NCI-H1436 (cell line): ENCODE results near the gene RAI14.
"Not testable (repeated sequence)": the region's sequence is repeated elsewhere in the genome, so short reads cannot be mapped to it uniquely, and the experiment has no call there.

ENCODE experiments used
- DNase-seq: peaks from one replicate; lab custom pipeline; 2025; lab: John Stamatoyannopoulos, UW

RAI14 gene

DNA sequence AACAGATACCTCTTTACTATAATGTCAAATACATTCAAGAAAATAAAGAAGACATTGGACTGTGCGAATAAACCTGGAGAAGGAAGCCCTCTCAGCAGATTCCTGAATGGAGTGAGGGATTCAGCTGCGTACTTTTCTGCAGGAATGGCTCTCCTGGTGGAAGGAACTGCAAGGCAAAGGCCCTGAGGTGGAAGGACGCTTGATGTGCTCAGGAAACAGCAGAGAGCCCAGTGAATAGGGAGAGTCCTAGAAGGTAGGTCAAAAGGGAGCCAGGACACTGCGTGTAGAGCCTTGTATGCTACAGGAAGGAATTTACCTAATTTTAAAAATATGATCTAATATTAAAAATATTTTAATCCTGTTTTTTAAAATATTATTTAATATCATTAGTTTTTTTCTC lies 114.4 kb downstream of the RAI14 start:
- no peak for DNase-seq

DNA sequence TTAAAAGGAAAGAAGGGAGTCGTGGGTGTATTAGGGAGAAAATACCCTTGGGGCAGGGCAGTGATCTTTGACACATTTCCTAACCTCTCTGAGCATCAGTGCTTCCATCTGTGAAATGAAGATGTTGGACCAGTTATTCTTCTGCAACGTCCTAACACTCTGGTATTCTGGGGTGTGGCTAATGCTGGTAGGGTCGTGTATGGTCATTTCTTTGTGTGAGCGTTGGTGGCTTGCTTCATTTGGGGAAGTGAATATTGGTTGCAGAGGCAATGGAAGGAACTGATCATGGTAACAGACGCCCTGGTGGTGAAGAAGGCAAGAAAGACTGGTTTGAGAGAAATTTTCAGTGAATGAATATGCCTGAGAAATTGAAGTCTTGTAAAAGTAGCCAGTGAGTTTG lies 114.9 kb downstream of the RAI14 start:
- DNase-seq, result no peak

DNA sequence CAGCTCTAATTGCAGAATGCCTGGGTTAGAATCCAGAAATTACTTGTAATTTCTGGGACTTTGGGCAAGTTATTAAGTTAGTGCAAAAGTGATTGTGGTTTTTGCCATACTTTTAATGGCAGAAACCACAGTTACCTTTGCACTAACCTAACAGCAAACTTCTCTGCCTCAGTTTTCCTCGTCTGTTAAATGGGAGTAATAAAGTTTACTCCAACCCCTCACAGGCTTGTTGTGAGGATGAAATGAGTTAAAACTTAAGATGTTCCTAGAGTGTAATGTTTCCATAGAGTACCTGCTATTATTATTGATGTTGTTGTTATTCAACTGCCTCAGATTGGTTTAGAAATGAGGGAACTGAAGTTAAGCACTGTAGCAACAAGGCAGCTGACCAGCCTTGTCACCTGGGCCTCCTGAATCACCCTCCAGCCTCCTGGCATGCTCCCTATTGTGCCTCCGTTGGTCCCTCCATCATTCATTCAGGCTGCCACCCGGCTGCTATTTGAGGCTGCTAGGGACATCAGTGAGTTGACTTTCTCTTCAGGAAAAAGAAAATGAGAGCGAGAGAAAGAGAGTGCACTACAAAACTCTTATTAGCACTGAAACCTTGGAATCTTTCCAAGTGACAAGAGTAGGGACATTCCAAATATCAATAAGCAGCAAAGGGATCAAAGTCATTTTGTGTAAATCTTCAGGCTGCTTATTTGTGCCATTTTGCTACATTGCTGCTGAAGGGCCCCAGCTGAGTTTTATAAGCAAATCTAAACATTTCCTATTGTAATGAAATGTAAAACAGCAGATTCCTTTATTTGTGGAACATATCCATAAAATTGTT lies 116.4 kb downstream of the RAI14 start:
- no peak for DNase-seq

DNA sequence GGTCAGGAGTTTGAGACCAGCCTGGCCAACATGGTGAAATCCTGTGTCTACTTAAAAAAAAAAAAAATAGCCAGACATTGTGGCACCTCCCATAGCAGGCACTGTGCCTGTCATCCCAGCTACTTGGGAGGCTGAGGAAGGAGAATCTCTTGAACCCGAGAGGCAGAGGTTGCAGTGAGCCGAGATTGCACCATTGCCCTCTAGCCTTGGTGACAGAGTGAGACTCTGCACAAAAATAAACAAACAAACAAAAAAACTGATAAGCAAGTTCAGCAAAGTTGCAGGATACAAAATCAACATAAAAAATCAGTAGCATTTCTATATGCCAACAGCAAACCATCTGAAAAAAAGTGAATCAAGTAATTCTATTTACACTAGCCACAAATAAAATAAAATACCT lies 118.0 kb downstream of the RAI14 start:
- no peak for DNase-seq

DNA sequence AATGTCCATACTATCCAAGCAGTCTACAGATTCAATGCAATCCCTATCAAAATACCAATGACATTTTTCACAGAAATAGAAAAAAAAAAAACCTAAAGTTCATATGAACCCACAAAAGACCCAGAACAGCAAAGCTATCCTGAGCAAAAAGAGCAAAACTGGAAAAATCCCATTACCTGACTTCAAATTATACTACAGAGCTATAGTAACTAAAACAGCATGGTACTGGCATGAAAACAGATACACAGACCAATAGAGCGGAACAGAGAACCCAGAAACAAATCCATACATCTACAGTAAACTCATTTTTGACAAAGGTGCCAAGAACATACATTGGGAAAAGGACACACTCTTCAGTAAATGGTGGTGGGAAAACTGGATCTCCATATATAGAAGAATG lies 118.5 kb downstream of the RAI14 start:
- DNase-seq, result not testable (repeated sequence)

DNA sequence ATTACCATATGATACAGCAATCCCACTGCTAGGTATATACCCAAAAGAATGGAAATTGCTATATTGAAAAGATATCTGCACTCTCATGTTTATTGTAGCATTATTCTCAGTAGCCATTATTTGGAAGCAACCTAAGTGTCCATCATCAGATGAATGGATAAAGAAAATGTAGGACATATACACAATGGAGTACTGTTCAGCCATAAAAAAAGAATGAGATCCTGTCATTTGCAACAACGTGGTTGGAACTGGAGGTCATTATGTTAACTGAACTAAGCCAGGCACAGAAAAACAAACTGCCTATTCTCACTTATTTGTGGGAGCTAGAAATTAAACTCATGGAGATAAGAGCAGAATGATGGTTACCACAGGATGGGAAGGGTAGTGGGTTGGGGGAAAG lies 119.8 kb downstream of the RAI14 start:
- DNase-seq, result no peak

DNA sequence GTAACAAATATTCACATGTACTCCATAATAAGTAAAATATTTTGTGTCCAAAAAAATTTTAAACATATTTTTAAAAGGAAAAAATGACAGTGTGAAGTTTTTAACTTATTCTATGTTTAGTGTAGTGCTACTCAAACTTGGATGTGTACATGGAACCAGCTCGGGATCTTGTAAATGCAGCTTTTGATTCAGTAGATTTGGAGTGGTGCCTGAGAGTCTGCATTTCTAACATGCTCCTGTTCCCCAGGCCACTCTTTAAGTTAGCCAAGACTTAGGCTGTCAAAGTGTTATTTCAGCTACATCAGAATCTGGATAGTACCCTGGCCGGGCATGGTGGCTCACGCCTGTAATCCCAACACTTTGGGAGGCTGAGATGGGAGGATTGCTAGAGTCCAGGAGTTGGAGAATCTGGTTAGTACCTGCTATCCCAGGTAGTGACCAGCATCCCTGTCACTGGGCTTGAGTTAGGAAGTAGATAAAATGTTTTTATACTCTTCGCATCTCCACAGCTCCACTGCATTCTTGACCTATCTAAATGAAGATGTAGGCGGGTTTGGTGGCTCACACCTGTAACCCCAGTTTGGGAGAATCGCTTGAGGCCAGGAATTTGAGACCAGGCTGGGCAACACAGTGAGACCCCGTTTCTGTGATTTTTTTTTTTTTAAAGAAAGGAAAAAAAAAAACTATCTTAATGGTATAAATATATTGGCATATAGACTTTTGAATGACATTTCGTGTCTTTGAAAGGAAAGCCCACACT lies 122.1 kb downstream of the RAI14 start:
- no peak for DNase-seq

DNA sequence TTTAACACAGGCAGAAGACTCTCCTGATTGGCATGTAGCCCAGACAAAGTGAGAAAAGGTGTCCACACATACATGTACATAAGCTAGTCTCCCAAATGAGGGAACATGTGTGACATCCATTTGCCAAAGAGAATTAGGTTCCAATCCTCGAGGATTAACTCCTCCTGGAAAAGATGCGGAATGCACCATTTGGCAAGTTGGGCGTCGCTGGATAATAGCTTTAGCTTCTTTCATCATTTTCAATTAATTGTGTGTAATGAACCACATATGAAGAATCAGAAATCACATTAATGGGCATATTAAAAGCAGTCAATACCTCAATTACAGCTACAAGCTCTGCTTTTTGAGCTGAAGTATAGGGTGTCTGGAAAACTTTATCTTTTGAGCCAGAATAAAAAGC lies 127.8 kb downstream of the RAI14 start:
- DNase-seq, result not testable (repeated sequence)

DNA sequence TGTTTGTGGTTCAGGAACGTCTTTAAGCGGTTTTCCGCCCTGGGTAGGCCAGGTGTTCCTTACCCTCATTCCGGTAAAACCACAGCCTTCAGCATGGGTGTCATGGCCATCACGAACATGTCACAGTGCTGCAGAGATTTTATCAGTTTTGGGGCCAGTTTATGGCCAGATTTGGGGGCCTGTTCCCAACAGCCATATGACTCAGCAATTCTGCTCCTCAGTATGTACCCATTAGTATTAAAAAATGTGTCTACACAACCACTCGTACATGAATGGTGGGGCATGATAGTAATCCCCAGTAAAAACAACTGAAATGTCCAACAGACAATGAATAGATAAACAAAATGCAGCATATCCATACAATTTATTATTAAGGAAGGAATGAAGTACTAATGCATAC lies 130.9 kb downstream of the RAI14 start:
- DNase-seq, result no peak

DNA sequence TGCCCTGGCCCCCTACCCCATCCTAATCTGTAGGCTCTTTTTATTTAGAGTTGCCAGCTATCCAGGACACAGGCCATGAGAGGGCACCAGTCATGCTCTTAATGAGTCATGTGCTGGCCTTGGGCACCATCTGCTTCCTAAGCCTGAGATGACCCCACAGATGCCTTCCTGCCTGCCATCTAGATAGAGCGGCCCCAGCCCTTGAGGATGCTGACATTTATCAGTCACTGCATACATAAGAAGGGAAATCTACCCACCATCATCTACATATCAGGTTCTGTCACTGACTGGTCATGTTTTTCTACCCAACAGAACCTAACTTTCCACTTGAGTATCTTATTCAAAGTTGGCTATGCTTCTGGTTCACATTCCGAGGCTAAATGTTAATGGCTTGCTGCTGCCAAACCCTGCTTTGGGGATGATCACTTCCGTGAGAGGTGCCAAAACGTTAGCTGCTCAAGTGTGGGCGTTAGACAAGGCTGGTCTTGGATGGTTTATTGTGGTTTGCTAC lies 132.9 kb downstream of the RAI14 start:
- DNase-seq, result no peak

DNA sequence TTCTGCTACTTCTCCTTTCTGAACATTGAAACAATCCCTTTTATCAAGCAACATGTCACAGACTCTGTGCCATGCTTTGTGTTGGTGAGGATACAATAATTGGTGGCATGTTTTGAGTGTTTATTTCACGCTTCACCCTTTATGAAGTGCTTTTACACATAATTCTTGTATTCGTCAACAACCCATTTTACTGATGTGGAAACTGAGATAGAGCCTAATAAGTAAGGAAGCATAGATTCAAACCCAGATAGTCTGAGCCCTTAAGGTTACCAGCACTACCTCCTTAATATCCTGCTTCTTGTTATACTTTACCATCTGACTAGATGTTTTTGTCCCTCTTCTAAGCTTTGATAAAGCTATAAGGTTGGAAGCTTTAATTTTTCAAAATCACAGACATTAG lies 133.5 kb downstream of the RAI14 start:
- DNase-seq, result no peak

DNA sequence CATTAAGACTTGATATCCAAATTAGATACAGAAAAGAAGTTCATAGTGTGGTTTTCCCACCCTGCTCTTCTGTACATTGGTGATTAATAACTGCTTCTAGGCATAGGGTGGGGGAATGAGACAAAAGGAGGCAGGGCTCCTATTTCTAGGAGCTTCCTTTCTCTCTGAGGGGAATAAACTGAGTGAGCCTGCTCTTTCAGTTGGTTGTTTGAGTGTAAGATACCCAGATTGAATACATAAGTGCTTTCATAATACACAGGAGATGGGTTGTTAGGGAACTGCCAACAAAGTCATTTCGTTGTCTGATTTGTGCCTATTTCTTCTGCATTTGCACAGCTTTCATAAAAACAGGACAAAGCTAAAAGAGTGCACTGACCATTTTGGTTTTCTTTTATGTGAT lies 133.9 kb downstream of the RAI14 start:
- DNase-seq, result peak; percentile 1

DNA sequence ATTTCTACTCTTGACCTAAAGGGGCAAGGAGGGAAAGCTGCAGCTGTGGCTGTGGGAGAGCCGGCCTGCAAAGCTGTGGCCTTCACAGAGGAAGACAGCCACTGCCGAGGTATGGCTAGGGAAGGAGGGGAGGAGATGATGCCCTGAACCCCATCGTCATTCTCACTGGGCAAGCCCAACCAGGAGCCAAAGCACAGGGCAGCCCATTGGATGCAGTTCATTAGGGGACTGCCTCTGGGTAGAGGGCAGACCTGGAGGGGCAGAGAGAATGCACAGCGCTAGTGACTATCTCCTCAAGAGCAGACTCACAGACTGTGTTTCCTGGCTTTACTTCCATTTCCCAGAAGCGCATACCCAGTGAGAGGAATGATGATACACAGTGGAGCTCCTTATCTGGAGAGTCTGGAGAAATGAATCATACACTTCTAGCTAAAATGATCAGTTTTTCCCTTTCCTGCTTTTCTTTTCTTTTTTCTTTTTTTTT lies 135.7 kb downstream of the RAI14 start:
- no peak for DNase-seq

DNA sequence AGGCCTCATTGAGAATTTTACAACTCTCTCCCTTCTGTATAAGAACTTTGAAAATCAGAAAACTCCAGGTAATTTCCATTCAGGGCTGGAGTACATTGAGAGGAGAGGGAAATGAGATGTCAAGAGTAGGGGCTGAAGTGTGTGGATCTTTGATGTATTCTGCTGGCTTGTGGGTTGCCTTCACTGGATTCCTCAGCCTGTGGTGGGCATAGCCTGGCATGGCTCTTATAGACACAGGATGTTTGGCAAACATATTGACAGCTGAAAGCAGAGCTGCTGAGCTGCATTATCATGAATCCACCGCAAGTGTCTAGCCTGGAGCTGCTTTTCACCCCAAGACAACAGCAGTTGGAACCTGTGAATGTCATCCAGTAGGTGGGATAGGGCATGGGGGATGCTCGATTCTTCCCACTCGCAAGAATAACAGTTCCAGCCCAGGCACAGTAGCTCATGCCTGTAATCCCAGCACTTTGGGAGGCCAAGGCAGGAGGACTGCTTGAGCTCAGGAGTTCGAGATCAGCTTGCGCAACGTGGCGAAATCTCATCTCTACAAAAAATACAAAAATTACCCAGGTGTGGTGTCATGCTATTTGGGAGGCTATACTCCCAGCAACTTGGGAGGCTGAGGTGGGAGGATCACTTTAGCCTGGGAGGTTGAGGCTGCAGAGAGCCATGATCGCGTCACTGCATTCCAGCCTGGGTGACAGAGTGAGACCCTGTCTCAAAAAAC lies 146.9 kb downstream of the RAI14 start:
- no peak for DNase-seq

DNA sequence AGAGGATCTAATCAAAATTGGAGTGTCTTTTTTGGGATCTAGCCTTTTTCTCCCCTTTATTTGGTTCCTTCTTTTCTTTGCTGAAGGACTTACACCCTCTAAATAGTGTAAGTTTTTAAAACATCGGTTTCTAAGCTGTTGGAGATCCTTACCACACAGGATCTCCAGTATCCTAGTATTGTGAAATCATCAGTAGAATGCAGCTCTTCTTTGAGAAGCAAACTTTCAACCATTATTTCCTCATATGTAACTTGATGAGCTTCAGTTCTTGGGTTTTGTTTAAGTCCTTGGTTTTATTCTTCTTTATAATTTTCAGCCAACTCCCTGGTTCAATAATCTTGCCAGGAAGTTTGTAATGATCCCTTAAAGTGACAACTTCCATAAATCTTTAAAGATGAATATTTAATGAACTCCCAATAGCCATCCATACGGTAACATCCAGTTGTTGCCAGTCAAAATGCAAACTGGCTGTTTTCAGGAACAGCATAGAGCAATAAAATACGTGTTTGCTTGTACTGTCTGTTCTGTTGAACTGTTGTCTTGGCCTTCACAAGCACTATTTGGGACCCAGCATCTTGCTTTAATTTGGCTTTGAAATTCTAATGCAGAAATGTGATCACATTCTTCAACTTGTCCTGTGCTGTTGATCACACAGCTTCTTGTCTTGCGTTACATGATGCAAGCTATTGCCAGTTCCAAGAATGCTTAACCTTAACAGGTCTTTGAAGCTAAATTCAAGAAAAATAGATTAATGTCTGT lies 148.0 kb downstream of the RAI14 start:
- DNase-seq, result no peak

DNA sequence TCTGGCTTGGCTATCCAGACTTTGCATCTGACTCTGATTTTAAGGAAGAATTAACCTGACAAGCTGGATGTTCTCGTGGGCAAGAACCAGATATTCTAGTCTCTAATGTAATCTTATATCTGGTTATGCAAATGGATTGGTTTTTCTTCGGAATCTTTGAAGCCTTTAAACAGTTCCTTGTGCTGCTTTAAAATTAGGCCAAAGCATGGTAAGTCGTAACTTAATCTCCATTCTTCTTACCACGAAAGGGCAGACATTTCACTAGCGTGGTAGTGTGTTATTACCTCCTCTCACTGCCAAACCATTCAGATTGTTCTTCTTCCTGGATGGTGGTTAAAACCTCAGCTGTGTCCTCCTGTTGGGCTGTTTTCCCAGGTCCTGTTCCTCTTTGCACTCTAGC lies 148.8 kb downstream of the RAI14 start:
- no peak for DNase-seq

DNA sequence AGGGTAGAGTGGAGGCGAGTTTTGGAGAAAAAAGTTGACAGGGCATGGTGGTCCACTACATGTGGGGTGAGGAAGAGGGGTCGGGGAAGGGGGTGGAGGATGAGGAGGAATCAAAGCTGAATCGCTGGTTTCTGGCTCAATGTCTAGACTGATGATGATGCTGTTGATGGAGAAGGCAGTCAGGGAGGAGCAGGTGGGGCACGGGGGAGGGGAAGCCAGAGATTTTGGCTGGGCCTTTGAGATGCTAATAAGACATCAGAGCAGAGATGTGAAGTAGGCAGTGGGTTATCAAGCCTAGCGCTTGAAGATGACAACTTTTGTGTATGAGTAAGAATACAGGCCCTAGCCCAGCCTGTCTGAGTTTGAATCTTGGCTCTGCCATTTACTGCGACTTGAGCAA lies 150.4 kb downstream of the RAI14 start:
- DNase-seq, result no peak

DNA sequence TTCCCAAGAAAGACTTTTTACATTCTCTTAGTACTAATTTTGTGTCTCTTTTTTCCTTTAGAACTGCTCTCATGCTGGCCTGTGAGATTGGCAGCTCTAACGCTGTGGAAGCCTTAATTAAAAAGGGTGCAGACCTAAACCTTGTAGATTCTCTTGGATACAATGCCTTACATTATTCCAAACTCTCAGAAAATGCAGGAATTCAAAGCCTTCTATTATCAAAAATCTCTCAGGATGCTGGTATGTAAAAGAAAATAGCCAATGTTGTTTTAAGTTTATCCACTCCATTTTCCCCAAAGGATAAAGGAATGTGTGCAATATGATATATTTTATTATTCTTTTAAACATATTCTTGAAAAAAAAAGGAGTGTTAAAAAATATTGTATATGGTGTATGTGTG lies 155.6 kb downstream of the RAI14 start:
- DNase-seq, result no peak

DNA sequence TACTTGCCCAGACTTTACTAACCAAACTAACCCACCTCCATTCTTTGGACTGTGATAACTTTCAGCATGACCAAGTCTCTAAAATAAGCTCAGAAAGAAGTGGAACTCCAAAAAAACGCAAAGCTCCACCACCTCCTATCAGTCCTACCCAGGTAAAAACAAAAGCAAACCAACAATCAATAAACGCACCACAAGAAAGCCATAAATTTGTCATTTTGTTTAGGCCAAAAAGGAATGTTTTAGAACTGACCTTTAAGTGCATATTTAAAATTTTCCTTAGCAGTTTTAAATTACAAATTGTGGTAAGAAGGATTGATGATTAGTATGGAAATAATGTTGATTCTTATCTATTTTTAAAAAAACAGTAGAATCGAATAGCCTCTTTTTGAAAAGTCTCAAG lies 157.4 kb downstream of the RAI14 start:
- DNase-seq, result no peak

DNA sequence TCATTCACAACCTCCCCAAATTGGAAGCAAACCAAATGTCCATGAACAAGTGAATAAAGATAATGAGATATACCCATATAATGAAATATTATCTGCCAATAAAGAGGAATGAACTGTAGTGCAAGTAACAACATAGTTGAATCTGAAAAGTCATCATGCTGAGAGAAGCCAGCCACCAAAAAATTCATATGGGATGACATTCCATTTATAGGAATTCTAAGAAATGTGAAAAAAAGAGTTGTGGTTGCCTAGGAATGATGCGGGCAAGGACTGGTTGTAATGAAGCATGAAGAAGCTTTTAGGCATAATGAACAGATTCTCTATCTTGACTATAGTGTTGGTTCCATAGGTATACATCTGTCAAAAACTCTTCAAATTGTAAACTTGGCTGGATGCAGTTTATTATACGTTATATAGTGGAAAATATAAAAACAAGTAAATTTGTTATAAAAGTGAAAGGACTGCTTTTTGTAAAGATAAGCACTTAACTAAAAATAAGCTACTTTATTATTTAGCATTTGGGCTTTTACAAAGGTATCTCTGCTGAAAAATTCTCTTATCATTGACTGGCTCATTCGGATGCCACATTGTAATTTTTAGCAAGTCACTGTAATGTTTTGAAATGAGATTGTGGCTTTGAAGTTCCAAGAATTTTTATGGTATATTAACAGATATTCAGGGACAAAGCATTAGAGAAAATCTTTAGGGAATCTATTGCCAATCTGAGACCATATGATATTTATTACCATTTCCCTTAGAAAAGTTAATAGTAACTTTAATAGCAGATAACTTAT lies 161.6 kb downstream of the RAI14 start:
- DNase-seq, result no peak

DNA sequence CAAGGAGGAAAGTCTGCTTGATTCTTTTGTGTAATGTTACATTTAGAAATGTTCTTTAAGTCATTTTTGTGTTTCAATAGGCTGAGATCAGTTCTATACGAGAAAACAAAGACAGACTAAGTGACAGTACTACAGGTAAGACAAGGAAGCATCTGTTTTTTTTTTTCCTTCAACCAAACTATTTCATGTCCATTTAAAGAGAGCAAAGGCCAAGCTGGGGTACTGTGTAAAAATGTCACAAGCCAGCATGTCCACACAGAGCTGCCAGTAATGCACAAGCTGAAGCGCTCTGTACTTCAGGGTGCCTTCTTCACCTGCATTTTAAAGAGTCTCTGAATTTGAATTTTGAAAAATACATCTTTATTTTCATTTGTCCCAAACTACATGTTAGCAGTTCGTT lies 162.6 kb downstream of the RAI14 start:
- no peak for DNase-seq
